ENCODE results near the gene CLDN18. TPM values are rescaled to one million over a fixed set of nuclear protein-coding genes. Genes with fewer than 3 reads are reported as not detected.

Gene CLDN18
- total RNA-seq, 1 experiment from 2014 or later = 0.08 TPM

DNA sequence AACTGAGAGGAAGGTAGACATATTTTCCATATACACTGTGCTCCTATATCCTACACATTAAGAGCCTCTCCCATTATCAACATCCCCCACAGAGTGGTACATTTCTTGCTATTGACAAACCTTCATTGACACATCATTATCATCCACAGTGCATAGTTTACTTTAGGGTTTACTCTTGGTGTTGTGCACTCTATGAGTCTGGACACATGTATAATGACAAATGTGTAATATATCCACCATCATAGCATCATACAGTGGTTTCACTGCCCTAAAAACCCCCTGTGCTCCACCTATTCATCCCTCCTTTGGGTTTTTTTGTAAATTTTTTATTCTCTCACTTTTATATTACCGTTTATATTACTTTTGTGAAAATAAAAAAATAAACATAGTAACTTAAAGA lies 22.2 kb upstream of the CLDN18 start:
- DNase-seq (ENCODE audit: low read depth, low spot score) (no peak), ATAC-seq (no peak)
- in situ Hi-C loops (cut with HindIII; ENCODE audit: low pct_unique_long_range_greater_than_20kb, low sequenced_read_pairs) = no loop called here
- Histone ChIP-seq H3K4me1 (ENCODE audit: control insufficient read depth, insufficient read depth, low read length) (no peaks in the 10 kb centered on the region), H3K4me3 (ENCODE audit: low read depth in 2 of 2, low read length in 2 of 2) (no peak overlapping the region), H3K27ac (ENCODE audit: low read length) (no peak overlapping the region), H3K36me3 (ENCODE audit: control insufficient read depth, insufficient read depth, low read length) (no peaks in the 10 kb centered on the region), H3K9me3 (ENCODE audit: control insufficient read depth, insufficient read depth, low read depth, low read length) (no peaks in the 10 kb centered on the region), H3K27me3 (ENCODE audit: control insufficient read depth, insufficient read depth, low read length) (peaks cover 2% of the 10 kb centered on the region; the same call in 1 of the 2 replicates)
- BruUV-seq (replicated peaks) = no TSS peak
- intact Hi-C loops (cut with micrococcal nuclease; ENCODE audit: unreplicated experiment) = no loop called here
- TF ChIP-seq POLR2AphosphoS5 (IDR thresholded peaks at IDR 0.05; ENCODE audit: low read depth, low read length) = no peak
- TF ChIP-seq TCF7L2 (IDR thresholded peaks at IDR 0.05; ENCODE audit: low read depth, low read length) = no peak
- TF ChIP-seq, protein P1, sequence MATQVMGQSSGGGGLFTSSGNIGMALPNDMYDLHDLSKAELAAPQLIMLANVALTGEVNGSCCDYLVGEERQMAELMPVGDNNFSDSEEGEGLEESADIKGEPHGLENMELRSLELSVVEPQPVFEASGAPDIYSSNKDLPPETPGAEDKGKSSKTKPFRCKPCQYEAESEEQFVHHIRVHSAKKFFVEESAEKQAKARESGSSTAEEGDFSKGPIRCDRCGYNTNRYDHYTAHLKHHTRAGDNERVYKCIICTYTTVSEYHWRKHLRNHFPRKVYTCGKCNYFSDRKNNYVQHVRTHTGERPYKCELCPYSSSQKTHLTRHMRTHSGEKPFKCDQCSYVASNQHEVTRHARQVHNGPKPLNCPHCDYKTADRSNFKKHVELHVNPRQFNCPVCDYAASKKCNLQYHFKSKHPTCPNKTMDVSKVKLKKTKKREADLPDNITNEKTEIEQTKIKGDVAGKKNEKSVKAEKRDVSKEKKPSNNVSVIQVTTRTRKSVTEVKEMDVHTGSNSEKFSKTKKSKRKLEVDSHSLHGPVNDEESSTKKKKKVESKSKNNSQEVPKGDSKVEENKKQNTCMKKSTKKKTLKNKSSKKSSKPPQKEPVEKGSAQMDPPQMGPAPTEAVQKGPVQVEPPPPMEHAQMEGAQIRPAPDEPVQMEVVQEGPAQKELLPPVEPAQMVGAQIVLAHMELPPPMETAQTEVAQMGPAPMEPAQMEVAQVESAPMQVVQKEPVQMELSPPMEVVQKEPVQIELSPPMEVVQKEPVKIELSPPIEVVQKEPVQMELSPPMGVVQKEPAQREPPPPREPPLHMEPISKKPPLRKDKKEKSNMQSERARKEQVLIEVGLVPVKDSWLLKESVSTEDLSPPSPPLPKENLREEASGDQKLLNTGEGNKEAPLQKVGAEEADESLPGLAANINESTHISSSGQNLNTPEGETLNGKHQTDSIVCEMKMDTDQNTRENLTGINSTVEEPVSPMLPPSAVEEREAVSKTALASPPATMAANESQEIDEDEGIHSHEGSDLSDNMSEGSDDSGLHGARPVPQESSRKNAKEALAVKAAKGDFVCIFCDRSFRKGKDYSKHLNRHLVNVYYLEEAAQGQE (IDR thresholded peaks at IDR 0.05; ENCODE audit: insufficient read depth in 1 of 2, low read depth in 2 of 2, low read length in 1 of 2) = no peak
- TF ChIP-seq SIN3A (IDR thresholded peaks at IDR 0.05; ENCODE audit: borderline replicate concordance, insufficient read depth, low read depth, low read length) = no peak
- TF ChIP-seq, protein P2, sequence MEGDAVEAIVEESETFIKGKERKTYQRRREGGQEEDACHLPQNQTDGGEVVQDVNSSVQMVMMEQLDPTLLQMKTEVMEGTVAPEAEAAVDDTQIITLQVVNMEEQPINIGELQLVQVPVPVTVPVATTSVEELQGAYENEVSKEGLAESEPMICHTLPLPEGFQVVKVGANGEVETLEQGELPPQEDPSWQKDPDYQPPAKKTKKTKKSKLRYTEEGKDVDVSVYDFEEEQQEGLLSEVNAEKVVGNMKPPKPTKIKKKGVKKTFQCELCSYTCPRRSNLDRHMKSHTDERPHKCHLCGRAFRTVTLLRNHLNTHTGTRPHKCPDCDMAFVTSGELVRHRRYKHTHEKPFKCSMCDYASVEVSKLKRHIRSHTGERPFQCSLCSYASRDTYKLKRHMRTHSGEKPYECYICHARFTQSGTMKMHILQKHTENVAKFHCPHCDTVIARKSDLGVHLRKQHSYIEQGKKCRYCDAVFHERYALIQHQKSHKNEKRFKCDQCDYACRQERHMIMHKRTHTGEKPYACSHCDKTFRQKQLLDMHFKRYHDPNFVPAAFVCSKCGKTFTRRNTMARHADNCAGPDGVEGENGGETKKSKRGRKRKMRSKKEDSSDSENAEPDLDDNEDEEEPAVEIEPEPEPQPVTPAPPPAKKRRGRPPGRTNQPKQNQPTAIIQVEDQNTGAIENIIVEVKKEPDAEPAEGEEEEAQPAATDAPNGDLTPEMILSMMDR (IDR thresholded peaks at IDR 0.05) = no peak
- POLR2A ChIA-PET = no interaction called here
- CTCF ChIA-PET = no interaction called here

DNA sequence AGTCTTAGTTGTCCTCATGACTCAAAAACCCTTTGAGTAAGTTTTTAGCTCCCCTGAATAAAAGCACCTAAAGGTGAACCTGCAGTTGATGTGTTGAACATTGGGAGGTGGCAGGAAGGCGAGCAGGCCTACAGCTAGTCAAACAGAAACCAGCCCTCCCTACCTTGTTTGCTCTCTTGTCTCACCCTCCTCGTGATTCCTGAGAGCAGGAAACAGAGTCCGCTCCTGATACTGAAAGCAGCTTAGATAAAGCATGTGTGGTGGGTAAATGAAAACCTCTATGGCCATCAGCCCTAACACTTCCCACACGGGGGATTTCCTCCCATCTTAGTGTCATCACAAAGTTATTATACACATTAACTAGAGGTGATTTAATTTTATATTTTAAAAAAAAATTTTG lies 21.8 kb upstream of the CLDN18 start:
- TF ChIP-seq POLR2AphosphoS5 (IDR thresholded peaks at IDR 0.05; ENCODE audit: low read depth, low read length) (no peak), TCF7L2 (IDR thresholded peaks at IDR 0.05; ENCODE audit: low read depth, low read length) (no peak), SIN3A (IDR thresholded peaks at IDR 0.05; ENCODE audit: borderline replicate concordance, insufficient read depth, low read depth, low read length) (no peak)
- TF ChIP-seq, protein P2 (IDR thresholded peaks at IDR 0.05) = no peak
- TF ChIP-seq, protein P1 (IDR thresholded peaks at IDR 0.05; ENCODE audit: insufficient read depth in 1 of 2, low read depth in 2 of 2, low read length in 1 of 2) = no peak
- Histone ChIP-seq H3K27ac (ENCODE audit: low read length) (no peak overlapping the region), H3K4me1 (ENCODE audit: control insufficient read depth, insufficient read depth, low read length) (no peaks in the 10 kb centered on the region), H3K4me3 (ENCODE audit: low read depth in 2 of 2, low read length in 2 of 2) (no peak overlapping the region), H3K27me3 (ENCODE audit: control insufficient read depth, insufficient read depth, low read length) (peaks cover 2% of the 10 kb centered on the region; the same call in 1 of the 2 replicates), H3K36me3 (ENCODE audit: control insufficient read depth, insufficient read depth, low read length) (no peaks in the 10 kb centered on the region), H3K9me3 (ENCODE audit: control insufficient read depth, insufficient read depth, low read depth, low read length) (no peaks in the 10 kb centered on the region)
- CTCF ChIA-PET = no interaction called here
- DNase-seq (ENCODE audit: low read depth, low spot score) (no peak), ATAC-seq (no peak)
- POLR2A ChIA-PET = interaction anchor here (0.7 kb wide), 1 partner anchor 106 kb away, joined by 4 read pairs; no protein-coding TSS in a partner anchor
- in situ Hi-C loops (cut with HindIII; ENCODE audit: low pct_unique_long_range_greater_than_20kb, low sequenced_read_pairs) = no loop called here
- no TSS peak for BruUV-seq (replicated peaks)
- intact Hi-C loops (cut with micrococcal nuclease; ENCODE audit: unreplicated experiment) = no loop called here
